ENCODE data around the gene PRPF40A.

Gene PRPF40A

GRCh38 chr2:152655880-152656279 lies 61.4 kb downstream of the PRPF40A start:
- Histone ChIP-seq H3K27me3 (ENCODE audit: low read depth, low read length) (no peaks in the 10 kb centered on the region), H3K9ac (ENCODE audit: low read length) (no peak overlapping the region), H3K4me1 (ENCODE audit: low read length) (peaks cover 21% of the 10 kb centered on the region), H4K20me1 (ENCODE audit: insufficient read depth, low read length) (0 out of 2 replicates have a peak, but pooled peaks cover 4% of the 10 kb centered on the region), H3K36me3 (replicated peaks; ENCODE audit: low read depth, low read length) (peaks cover 48% of the 10 kb centered on the region), H3K9me3 (ENCODE audit: insufficient read depth, low read length) (no peaks in the 10 kb centered on the region), H3K4me2 (ENCODE audit: low read length) (no peak overlapping the region), H3K4me3 (ENCODE audit: low read length) (no peak overlapping the region), H3K79me2 (ENCODE audit: low read length) (no peaks in the 10 kb centered on the region), H3K27ac (ENCODE audit: low read length) (no peak overlapping the region), H2AFZ (ENCODE audit: low read depth, low read length) (no peak overlapping the region)
- TF ChIP-seq, protein P1, sequence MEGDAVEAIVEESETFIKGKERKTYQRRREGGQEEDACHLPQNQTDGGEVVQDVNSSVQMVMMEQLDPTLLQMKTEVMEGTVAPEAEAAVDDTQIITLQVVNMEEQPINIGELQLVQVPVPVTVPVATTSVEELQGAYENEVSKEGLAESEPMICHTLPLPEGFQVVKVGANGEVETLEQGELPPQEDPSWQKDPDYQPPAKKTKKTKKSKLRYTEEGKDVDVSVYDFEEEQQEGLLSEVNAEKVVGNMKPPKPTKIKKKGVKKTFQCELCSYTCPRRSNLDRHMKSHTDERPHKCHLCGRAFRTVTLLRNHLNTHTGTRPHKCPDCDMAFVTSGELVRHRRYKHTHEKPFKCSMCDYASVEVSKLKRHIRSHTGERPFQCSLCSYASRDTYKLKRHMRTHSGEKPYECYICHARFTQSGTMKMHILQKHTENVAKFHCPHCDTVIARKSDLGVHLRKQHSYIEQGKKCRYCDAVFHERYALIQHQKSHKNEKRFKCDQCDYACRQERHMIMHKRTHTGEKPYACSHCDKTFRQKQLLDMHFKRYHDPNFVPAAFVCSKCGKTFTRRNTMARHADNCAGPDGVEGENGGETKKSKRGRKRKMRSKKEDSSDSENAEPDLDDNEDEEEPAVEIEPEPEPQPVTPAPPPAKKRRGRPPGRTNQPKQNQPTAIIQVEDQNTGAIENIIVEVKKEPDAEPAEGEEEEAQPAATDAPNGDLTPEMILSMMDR (IDR thresholded peaks at IDR 0.05; ENCODE audit: low read depth, low read length) = no peak
- no peak for TF ChIP-seq EZH2phosphoT487 (IDR thresholded peaks at IDR 0.05; ENCODE audit: low read depth)

GRCh38 chr2:152651834-152652233 lies 65.4 kb downstream of the PRPF40A start:
- peaks cover 30% of the 10 kb centered on the region for H3K36me3 ChIP-seq (replicated peaks; ENCODE audit: low read depth, low read length)
- no peaks in the 10 kb centered on the region for H3K9me3 ChIP-seq (ENCODE audit: insufficient read depth, low read length)
- peaks cover 10% of the 10 kb centered on the region for H3K4me1 ChIP-seq (ENCODE audit: low read length)
- H2AFZ ChIP-seq (ENCODE audit: low read depth, low read length) = no peak overlapping the region
- TF ChIP-seq, protein P1 (IDR thresholded peaks at IDR 0.05; ENCODE audit: low read depth, low read length) = no peak
- H3K4me2 ChIP-seq (ENCODE audit: low read length) = no peak overlapping the region
- no peak overlapping the region for H3K4me3 ChIP-seq (ENCODE audit: low read length)
- no peaks in the 10 kb centered on the region for H3K79me2 ChIP-seq (ENCODE audit: low read length)
- H3K27ac ChIP-seq (ENCODE audit: low read length) = no peak overlapping the region
- no peak overlapping the region for H3K9ac ChIP-seq (ENCODE audit: low read length)
- H4K20me1 ChIP-seq (ENCODE audit: insufficient read depth, low read length) = 0 out of 2 replicates have a peak, but pooled peaks cover 4% of the 10 kb centered on the region
- no peaks in the 10 kb centered on the region for H3K27me3 ChIP-seq (ENCODE audit: low read depth, low read length)

DNA sequence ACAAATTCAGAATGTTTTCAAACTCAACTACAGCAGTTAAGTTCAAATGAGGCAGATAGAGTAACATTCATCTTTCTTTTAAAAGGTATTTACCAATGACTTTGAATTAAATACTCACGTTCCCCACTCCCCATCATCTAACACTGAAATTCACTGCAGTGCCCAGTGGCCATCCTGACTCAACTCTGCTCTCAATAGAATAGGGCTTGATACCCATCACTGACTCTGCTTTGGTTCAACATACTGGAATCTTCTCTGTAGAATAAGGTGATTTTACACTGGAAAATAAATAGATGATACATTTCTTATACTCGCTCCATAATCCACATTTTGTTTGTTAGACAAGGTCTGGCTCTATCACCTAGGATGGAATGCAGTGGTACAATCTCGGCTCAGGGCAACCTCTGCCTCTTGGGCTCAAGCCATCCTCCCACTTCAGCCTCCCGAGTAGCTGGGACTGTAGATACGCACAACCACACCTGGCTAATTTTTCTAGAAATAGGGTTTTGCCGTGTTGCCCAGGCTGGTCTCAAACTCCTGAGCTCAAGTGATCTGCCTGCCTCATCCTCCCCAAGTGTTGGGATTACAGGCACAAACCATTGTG lies 66.4 kb downstream of the PRPF40A start:
- TF ChIP-seq EZH2phosphoT487 (IDR thresholded peaks at IDR 0.05; ENCODE audit: low read depth) = no peak
- TF ChIP-seq, protein P1 (IDR thresholded peaks at IDR 0.05; ENCODE audit: low read depth, low read length) = no peak
- H4K20me1 ChIP-seq (ENCODE audit: insufficient read depth, low read length) = no peaks in the 10 kb centered on the region
- no peak overlapping the region for H3K4me2 ChIP-seq (ENCODE audit: low read length)
- H2AFZ ChIP-seq (ENCODE audit: low read depth, low read length) = no peak overlapping the region
- H3K4me3 ChIP-seq (ENCODE audit: low read length) = no peak overlapping the region
- no peak overlapping the region for H3K9ac ChIP-seq (ENCODE audit: low read length)
- H3K27me3 ChIP-seq (ENCODE audit: low read depth, low read length) = no peaks in the 10 kb centered on the region
- no peaks in the 10 kb centered on the region for H3K9me3 ChIP-seq (ENCODE audit: insufficient read depth, low read length)
- no peaks in the 10 kb centered on the region for H3K79me2 ChIP-seq (ENCODE audit: low read length)
- no peak overlapping the region for H3K27ac ChIP-seq (ENCODE audit: low read length)
- peaks cover 25% of the 10 kb centered on the region for H3K36me3 ChIP-seq (replicated peaks; ENCODE audit: low read depth, low read length)
- peaks cover 2% of the 10 kb centered on the region for H3K4me1 ChIP-seq (ENCODE audit: low read length)

DNA sequence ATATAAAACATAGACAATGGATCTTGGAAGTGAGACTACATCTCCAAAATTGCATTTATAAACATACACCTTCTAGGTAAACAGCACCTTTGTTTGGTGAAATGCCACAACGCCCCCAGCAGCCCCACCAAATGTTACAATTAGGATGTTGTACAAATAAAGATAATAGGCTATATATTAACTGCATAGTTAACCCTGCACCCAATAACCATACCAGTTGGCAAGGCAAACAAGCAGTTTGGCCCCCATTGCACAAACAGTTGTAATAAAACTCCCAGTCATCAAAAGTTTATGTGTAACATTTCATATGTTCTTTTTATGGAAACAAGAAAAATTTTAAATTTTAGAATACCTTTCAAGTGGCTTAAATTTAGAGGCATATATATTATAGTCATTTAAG lies 67.3 kb downstream of the PRPF40A start:
- H3K4me1 ChIP-seq (ENCODE audit: low read length) = no peaks in the 10 kb centered on the region
- no peak overlapping the region for H3K4me3 ChIP-seq (ENCODE audit: low read length)
- no peaks in the 10 kb centered on the region for H4K20me1 ChIP-seq (ENCODE audit: insufficient read depth, low read length)
- H3K27ac ChIP-seq (ENCODE audit: low read length) = no peak overlapping the region
- TF ChIP-seq, protein P1 (IDR thresholded peaks at IDR 0.05; ENCODE audit: low read depth, low read length) = no peak
- TF ChIP-seq EZH2phosphoT487 (IDR thresholded peaks at IDR 0.05; ENCODE audit: low read depth) = no peak
- no peak overlapping the region for H3K4me2 ChIP-seq (ENCODE audit: low read length)
- H3K27me3 ChIP-seq (ENCODE audit: low read depth, low read length) = no peaks in the 10 kb centered on the region
- H3K36me3 ChIP-seq (replicated peaks; ENCODE audit: low read depth, low read length) = peaks cover 23% of the 10 kb centered on the region
- H2AFZ ChIP-seq (ENCODE audit: low read depth, low read length) = no peak overlapping the region
- H3K79me2 ChIP-seq (ENCODE audit: low read length) = no peaks in the 10 kb centered on the region
- no peak overlapping the region for H3K9ac ChIP-seq (ENCODE audit: low read length)
- no peaks in the 10 kb centered on the region for H3K9me3 ChIP-seq (ENCODE audit: insufficient read depth, low read length)

Data from OCI-LY3 (cell line).